CD14-positive monocyte (primary cell): ENCODE results near the gene SMARCC1. TPM values are rescaled to one million over a fixed set of nuclear protein-coding genes. Genes with fewer than 3 reads are reported as not detected.

Experiments used
- DNase-seq, 3 donors: peaks; one replicate each; pipeline ENCODE4 v3.0.0-alpha.2; 2011 to 2022
- H2AFZ ChIP-seq: 2 replicates; pipeline ENCODE4 v1.6.0; 2012; ENCODE audit warnings: mild to moderate bottlenecking, low read depth, low read length, inconsistent platforms; ENCODE audit not compliant: insufficient read depth, poor library complexity, severe bottlenecking
- H3K27ac ChIP-seq, 2 donors: 1 replicate in 1 of 2; 2 replicates in 1 of 2; pipeline ENCODE4 v1.5.1; 2012 to 2013; ENCODE audit warnings: low read length in 2 of 2, control low read depth in 1 of 2, inconsistent platforms in 1 of 2, low read depth in 1 of 2, mild to moderate bottlenecking in 1 of 2
- H3K27me3 ChIP-seq, 2 donors: one replicate each; pipeline versions ENCODE4 v1.6.0 to v1.6.1; 2011 to 2013; ENCODE audit warnings: low read length in 2 of 2; ENCODE audit not compliant: control insufficient read depth in 2 of 2, insufficient read depth in 2 of 2
- H3K36me3 ChIP-seq, 2 donors: replicated peaks in 1 of 2; 1 replicate in 1 of 2; 2 replicates in 1 of 2; pipeline versions ENCODE4 v1.5.1 to v1.6.1; 2012 to 2013; ENCODE audit warnings: low read length in 2 of 2, control low read depth in 1 of 2, inconsistent platforms in 1 of 2, mild to moderate bottlenecking in 1 of 2; ENCODE audit not compliant: insufficient read depth in 2 of 2, control insufficient read depth in 1 of 2
- H3K4me1 ChIP-seq, 2 donors: 1 replicate in 1 of 2; 2 replicates in 1 of 2; pipeline versions ENCODE4 v1.5.1 to v1.6.1; 2012 to 2013; ENCODE audit warnings: low read length in 2 of 2, control low read depth in 1 of 2, inconsistent platforms in 1 of 2, mild to moderate bottlenecking in 1 of 2, moderate library complexity in 1 of 2; ENCODE audit not compliant: insufficient read depth in 2 of 2, control insufficient read depth in 1 of 2
- H3K4me2 ChIP-seq: replicated peaks from 2 replicates; pipeline ENCODE3; 2012; ENCODE audit warnings: low read length, moderate library complexity, mild to moderate bottlenecking; ENCODE audit not compliant: poor library complexity, severe bottlenecking; ENCODE audit errors: extremely low read depth
- H3K4me3 ChIP-seq, 3 experiments: fragments of 200-600 bp in 1 of 3; sonication (generic) in 1 of 3; replicated peaks in 1 of 3; 1 replicate in 2 of 3; 2 replicates in 1 of 3; pipeline ENCODE4 v1.5.1; 2011 to 2013; ENCODE audit warnings: low read length in 3 of 3, mild to moderate bottlenecking in 3 of 3, control low read depth in 2 of 3, low read depth in 2 of 3, inconsistent platforms in 1 of 3, moderate library complexity in 1 of 3
- H3K79me2 ChIP-seq: 2 replicates; pipeline ENCODE4 v1.6.0; 2012; ENCODE audit warnings: mild to moderate bottlenecking, control low read depth, inconsistent platforms, low read length, moderate library complexity; ENCODE audit not compliant: insufficient read depth
- H3K9ac ChIP-seq: 2 replicates; pipeline ENCODE4 v1.6.0; 2017; ENCODE audit warnings: low read length, mild to moderate bottlenecking; ENCODE audit not compliant: insufficient read depth, poor library complexity, severe bottlenecking
- H3K9me3 ChIP-seq, 2 donors: replicated peaks in 1 of 2; 1 replicate in 1 of 2; 2 replicates in 1 of 2; pipeline versions ENCODE4 v1.5.1 to v1.6.1; 2012 to 2013; ENCODE audit warnings: low read length in 2 of 2, control low read depth in 1 of 2; ENCODE audit not compliant: control insufficient read depth in 1 of 2, insufficient read depth in 1 of 2
- H4K20me1 ChIP-seq: 2 replicates; pipeline ENCODE4 v1.6.0; 2012; ENCODE audit warnings: mild to moderate bottlenecking, low read length, control low read depth, moderate library complexity; ENCODE audit not compliant: insufficient read depth
- H3K27ac Mint-ChIP-seq, 7 donors: one replicate each; pipeline ENCODE4 v1.8.0; 2020; ENCODE audit warnings: mild to moderate bottlenecking in 7 of 7, mixed read lengths in 7 of 7, moderate library complexity in 6 of 7, inconsistent platforms in 2 of 7
- H3K27me3 Mint-ChIP-seq, 3 donors: one replicate each; pipeline ENCODE4 v1.8.0; 2021 to 2022; ENCODE audit warnings: low read depth in 3 of 3, mild to moderate bottlenecking in 3 of 3, mixed read lengths in 3 of 3, moderate library complexity in 3 of 3, inconsistent platforms in 1 of 3
- H3K36me3 Mint-ChIP-seq, 2 donors: one replicate each; pipeline ENCODE4 v1.8.0; 2020; ENCODE audit warnings: mixed read lengths in 2 of 2, inconsistent platforms in 1 of 2, mild to moderate bottlenecking in 1 of 2
- H3K4me1 Mint-ChIP-seq: one replicate; pipeline ENCODE4 v1.8.0; 2020; ENCODE audit warnings: mild to moderate bottlenecking, mixed read lengths
- H3K4me3 Mint-ChIP-seq, 2 donors: one replicate each; pipeline ENCODE4 v1.8.0; 2020; ENCODE audit warnings: mild to moderate bottlenecking in 2 of 2, mixed read lengths in 2 of 2, moderate library complexity in 1 of 2
- H3K9me3 Mint-ChIP-seq, 7 donors: one replicate each; pipeline ENCODE4 v1.8.0; 2020 to 2022; ENCODE audit warnings: mixed read lengths in 7 of 7, mild to moderate bottlenecking in 6 of 7, moderate library complexity in 6 of 7, inconsistent platforms in 2 of 7
- WGBS: methylation state at CpG from one replicate; pipeline ENCODE4 v1.1.5; 2013; ENCODE audit warnings: missing lambda C conversion rate; ENCODE audit not compliant: insufficient coverage; 5-methylcytosine and 5-hydroxymethylcytosine counted together
- intact Hi-C, 2 donors: fragments of 100-400 bp; cut with micrococcal nuclease; formaldehyde crosslinking; loops; one replicate each; pipeline versions ENCODE4 v1.15.0 to v1.15.1; 2023
- polyA plus RNA-seq, 3 donors: library from polyadenylated mRNA; depleted of rRNA in 1 of 3; unstranded in 2 of 3; stranded (reverse) in 1 of 3; fragments of 300-500 nt in 2 of 3; fragments of >200 nt in 1 of 3; fragmentation: Illumina TruSeq in 2 of 3; gene quantifications; 1 replicate in 2 of 3; 2 replicates in 1 of 3; pipeline ENCODE4 v1.2.3, GENCODE V29; 2012 to 2021
- TF ChIP-seq, protein P1 (sequence below): fragments of 200-600 bp; IDR thresholded peaks from one replicate; pipeline ENCODE4 v1.8.0; 2022; ENCODE audit warnings: antibody characterized with exemption, mild to moderate bottlenecking

SMARCC1 gene
- polyA plus RNA-seq, 3 donors = 8.8 to 33.5 (median 20.5) TPM

DNA sequence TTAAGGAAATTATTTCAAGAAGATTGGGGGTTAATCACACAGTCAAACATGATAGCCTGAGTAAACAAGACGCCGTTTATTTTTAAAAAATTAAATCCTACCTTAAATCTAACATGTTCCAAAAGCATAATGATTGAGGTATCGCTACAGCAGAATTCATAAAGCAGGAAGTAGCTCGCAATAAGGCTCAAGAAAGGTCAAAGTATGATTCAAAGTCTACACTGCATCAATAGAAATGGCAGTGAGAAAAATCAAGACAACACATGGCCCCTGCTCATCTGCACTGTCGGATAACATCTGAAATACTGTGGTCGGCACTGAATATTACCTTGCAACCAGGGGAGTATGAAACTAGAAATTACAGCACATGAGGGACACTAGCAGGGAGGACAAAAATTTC is 93.2 kb downstream of the SMARCC1 start:
- Histone ChIP-seq H3K27me3 (no peaks in the 10 kb centered on the region), H4K20me1 (no peaks in the 10 kb centered on the region), H3K27ac (no peak overlapping the region), H3K4me3 (no peak overlapping the region), H2AFZ (no peak overlapping the region), H3K9ac (no peak overlapping the region), H3K9me3 (no peaks in the 10 kb centered on the region), H3K4me2 (no peak overlapping the region), H3K79me2 (no peaks in the 10 kb centered on the region), H3K36me3 (peaks cover 83 to 97% of the 10 kb centered on the region in 2 donors), H3K4me1 (no peaks in the 10 kb centered on the region)
- H3K36me3 Mint-ChIP-seq = peaks cover 66 to 90% of the 10 kb centered on the region in 2 donors
- TF ChIP-seq, protein P1, sequence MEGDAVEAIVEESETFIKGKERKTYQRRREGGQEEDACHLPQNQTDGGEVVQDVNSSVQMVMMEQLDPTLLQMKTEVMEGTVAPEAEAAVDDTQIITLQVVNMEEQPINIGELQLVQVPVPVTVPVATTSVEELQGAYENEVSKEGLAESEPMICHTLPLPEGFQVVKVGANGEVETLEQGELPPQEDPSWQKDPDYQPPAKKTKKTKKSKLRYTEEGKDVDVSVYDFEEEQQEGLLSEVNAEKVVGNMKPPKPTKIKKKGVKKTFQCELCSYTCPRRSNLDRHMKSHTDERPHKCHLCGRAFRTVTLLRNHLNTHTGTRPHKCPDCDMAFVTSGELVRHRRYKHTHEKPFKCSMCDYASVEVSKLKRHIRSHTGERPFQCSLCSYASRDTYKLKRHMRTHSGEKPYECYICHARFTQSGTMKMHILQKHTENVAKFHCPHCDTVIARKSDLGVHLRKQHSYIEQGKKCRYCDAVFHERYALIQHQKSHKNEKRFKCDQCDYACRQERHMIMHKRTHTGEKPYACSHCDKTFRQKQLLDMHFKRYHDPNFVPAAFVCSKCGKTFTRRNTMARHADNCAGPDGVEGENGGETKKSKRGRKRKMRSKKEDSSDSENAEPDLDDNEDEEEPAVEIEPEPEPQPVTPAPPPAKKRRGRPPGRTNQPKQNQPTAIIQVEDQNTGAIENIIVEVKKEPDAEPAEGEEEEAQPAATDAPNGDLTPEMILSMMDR = no peak
- no peak overlapping the region for H3K4me3 Mint-ChIP-seq
- H3K27ac Mint-ChIP-seq = no peak overlapping the region
- no peaks in the 10 kb centered on the region for H3K27me3 Mint-ChIP-seq
- intact Hi-C loops = no loop called here
- WGBS = 100% methylated on average over 3 of the region's 6 CpGs
- DNase-seq = no peak
- H3K4me1 Mint-ChIP-seq = no peaks in the 10 kb centered on the region
- H3K9me3 Mint-ChIP-seq = peaks cover 0 to 2% (median 0%) of the 10 kb centered on the region in 7 donors

DNA sequence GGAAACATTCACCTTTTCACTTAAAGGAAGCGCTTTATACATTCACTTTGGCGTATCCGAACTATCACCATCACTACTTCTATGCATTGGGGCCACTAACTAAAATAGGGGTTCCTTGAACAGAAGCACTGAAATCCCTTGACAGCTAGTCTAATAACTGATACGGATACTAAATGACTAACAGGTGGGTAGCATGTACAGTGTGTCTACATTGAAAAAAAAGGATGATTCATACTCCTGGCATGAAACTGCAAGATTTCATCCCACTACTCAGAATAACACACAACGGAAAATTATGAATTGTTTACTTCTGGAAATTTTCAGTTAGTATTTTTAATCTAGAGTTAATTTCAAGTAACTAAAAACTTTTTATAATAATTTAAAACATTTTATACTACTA is 96.7 kb downstream of the SMARCC1 start:
- Histone ChIP-seq H3K27me3 (no peaks in the 10 kb centered on the region), H3K4me3 (no peak overlapping the region), H3K36me3 (peaks cover 80 to 90% of the 10 kb centered on the region in 2 donors), H3K79me2 (no peaks in the 10 kb centered on the region), H3K9me3 (no peaks in the 10 kb centered on the region), H2AFZ (no peak overlapping the region), H3K4me1 (no peaks in the 10 kb centered on the region), H3K27ac (no peak overlapping the region), H3K9ac (no peak overlapping the region), H3K4me2 (no peak overlapping the region), H4K20me1 (no peaks in the 10 kb centered on the region)
- H3K36me3 Mint-ChIP-seq = peaks cover 57 to 85% of the 10 kb centered on the region in 2 donors
- H3K4me1 Mint-ChIP-seq = no peaks in the 10 kb centered on the region
- TF ChIP-seq, protein P1 = no peak
- no peaks in the 10 kb centered on the region for H3K27me3 Mint-ChIP-seq
- intact Hi-C loops = no loop called here
- H3K9me3 Mint-ChIP-seq = no peaks in the 10 kb centered on the region
- DNase-seq = no peak
- WGBS = no CpG with 5 or more reads among the region's 5 CpGs
- no peak overlapping the region for H3K27ac Mint-ChIP-seq
- H3K4me3 Mint-ChIP-seq = no peak overlapping the region
